GM12878 (cell line): ENCODE measurements around the gene GDA.

Source experiments
- ASH2L ChIP-seq: fragments of 300-600, 200-600 bp; sonication (generic); IDR thresholded peaks from 2 replicates; pipeline ENCODE4 v1.6.1; 2017; ENCODE audit warnings: low read depth, mild to moderate bottlenecking, borderline replicate concordance
- CEBPB ChIP-seq, 2 experiments: fragments of 150-350 bp in 1 of 2; IDR thresholded peaks; 2 replicates each; pipeline ENCODE4 v1.6.1; 2012 to 2014; ENCODE audit warnings: low read depth in 2 of 2, low read length in 2 of 2, borderline replicate concordance in 1 of 2, inconsistent platforms in 1 of 2
- E2F4 ChIP-seq: IDR thresholded peaks from 2 replicates; pipeline ENCODE4 v1.6.1; 2012; ENCODE audit warnings: low read depth, low read length, improper control_type of control experiment
- ESRRA ChIP-seq: IDR thresholded peaks from 2 replicates; pipeline ENCODE4 v1.6.1; 2012; ENCODE audit warnings: mild to moderate bottlenecking, low read length, improper control_type of control experiment
- JUNB ChIP-seq: IDR thresholded peaks from 2 replicates; pipeline ENCODE4 v1.6.1; 2016; ENCODE audit warnings: antibody characterized with exemption, mild to moderate bottlenecking
- NR2C2 ChIP-seq: IDR thresholded peaks from 2 replicates; pipeline ENCODE4 v1.6.1; 2011; ENCODE audit warnings: borderline replicate concordance, low read depth; ENCODE audit not compliant: control insufficient read depth, insufficient read length
- NRF1 ChIP-seq: conservative IDR thresholded peaks from 2 replicates; pipeline ENCODE4 v1.6.1; 2011; ENCODE audit warnings: mild to moderate bottlenecking, low read depth, low read length, improper control_type of control experiment
- POLR2AphosphoS5 ChIP-seq: IDR thresholded peaks from 2 replicates; pipeline ENCODE4 v1.6.1; 2011; ENCODE audit warnings: mild to moderate bottlenecking, low read length, inconsistent platforms
- RAD51 ChIP-seq: fragments of 450-650 bp; IDR thresholded peaks from 2 replicates; pipeline ENCODE4 v1.6.1; 2016; ENCODE audit warnings: moderate library complexity, mild to moderate bottlenecking, inconsistent platforms
- TCF7 ChIP-seq: IDR thresholded peaks from 2 replicates; pipeline ENCODE4 v1.6.1; 2014; ENCODE audit warnings: antibody characterized with exemption, borderline replicate concordance
- TF ChIP-seq, protein P1 (sequence below), 3 experiments: IDR thresholded peaks in 2 of 3; conservative IDR thresholded peaks in 1 of 3; 2 replicates each; pipeline ENCODE4 v1.5.1; 2011; ENCODE audit warnings: low read depth in 3 of 3, low read length in 3 of 3, mild to moderate bottlenecking in 3 of 3, control low read depth in 2 of 3, moderate library complexity in 2 of 3, inconsistent platforms in 1 of 3, mixed read lengths in 1 of 3; ENCODE audit not compliant: control insufficient read depth in 2 of 3, insufficient read depth in 1 of 3; ENCODE audit errors: extremely low read depth in 1 of 3
- TF ChIP-seq, protein P2 (sequence below): fragments of 450-650 bp; IDR thresholded peaks from 2 replicates; pipeline ENCODE4 v1.6.1; 2018; ENCODE audit warnings: borderline replicate concordance, mild to moderate bottlenecking; ENCODE audit not compliant: partially characterized antibody
- TF ChIP-seq, protein P3 (sequence below): fragments of 450-650 bp; formaldehyde crosslinking; IDR thresholded peaks from 2 replicates; pipeline ENCODE4 v1.4.0; 2022; ENCODE audit warnings: mild to moderate bottlenecking, moderate library complexity

DNA sequence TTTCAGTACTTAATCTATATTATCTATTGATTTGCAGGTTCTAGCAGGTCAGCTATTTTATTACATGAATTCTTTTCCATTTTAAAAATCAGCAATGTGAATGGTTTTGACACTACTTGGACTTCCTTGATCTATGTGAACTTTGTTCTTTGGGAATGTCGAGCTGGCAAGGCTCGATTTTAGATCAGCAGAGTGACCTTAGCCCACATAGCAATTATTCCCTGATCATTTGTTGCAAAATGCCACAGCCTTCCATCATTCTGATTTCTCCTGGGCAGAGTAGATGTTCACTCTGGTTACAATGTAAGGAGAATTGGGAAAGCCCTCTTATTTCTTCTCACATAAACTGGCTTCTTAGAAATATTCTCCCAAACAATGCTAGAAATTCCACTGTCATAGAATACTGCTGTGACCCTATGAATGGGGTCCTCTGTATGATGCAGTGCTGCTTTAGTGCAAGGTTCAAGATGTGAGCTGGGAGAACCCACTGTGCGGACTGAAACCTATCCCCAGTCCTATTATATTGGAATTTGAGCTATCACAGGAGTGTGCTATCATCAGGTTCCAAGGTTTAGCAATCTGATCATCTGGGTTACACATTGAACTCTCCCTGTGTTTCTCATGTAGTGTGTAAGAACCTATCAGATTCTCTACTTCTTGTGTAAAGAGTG, 15.7 kb upstream of the GDA start:
- TF ChIP-seq CEBPB (IDR thresholded peaks at IDR 0.05; ENCODE audit: borderline replicate concordance in 1 of 2, low read depth in 2 of 2, low read length in 2 of 2) = no peak
- no peak for TF ChIP-seq ESRRA
- TF ChIP-seq POLR2AphosphoS5 = no peak
- TF ChIP-seq ASH2L = no peak
- TF ChIP-seq NRF1 = no peak
- TF ChIP-seq, protein P1, sequence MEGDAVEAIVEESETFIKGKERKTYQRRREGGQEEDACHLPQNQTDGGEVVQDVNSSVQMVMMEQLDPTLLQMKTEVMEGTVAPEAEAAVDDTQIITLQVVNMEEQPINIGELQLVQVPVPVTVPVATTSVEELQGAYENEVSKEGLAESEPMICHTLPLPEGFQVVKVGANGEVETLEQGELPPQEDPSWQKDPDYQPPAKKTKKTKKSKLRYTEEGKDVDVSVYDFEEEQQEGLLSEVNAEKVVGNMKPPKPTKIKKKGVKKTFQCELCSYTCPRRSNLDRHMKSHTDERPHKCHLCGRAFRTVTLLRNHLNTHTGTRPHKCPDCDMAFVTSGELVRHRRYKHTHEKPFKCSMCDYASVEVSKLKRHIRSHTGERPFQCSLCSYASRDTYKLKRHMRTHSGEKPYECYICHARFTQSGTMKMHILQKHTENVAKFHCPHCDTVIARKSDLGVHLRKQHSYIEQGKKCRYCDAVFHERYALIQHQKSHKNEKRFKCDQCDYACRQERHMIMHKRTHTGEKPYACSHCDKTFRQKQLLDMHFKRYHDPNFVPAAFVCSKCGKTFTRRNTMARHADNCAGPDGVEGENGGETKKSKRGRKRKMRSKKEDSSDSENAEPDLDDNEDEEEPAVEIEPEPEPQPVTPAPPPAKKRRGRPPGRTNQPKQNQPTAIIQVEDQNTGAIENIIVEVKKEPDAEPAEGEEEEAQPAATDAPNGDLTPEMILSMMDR (IDR thresholded peaks at IDR 0.05 in 2 of 3, conservative IDR thresholded peaks at IDR 0.05 in 1 of 3; ENCODE audit: control insufficient read depth in 2 of 3, extremely low read depth in 1 of 3, insufficient read depth in 1 of 3, low read depth in 3 of 3, low read length in 3 of 3) = no peak
- no peak for TF ChIP-seq NR2C2
- TF ChIP-seq, protein P2, sequence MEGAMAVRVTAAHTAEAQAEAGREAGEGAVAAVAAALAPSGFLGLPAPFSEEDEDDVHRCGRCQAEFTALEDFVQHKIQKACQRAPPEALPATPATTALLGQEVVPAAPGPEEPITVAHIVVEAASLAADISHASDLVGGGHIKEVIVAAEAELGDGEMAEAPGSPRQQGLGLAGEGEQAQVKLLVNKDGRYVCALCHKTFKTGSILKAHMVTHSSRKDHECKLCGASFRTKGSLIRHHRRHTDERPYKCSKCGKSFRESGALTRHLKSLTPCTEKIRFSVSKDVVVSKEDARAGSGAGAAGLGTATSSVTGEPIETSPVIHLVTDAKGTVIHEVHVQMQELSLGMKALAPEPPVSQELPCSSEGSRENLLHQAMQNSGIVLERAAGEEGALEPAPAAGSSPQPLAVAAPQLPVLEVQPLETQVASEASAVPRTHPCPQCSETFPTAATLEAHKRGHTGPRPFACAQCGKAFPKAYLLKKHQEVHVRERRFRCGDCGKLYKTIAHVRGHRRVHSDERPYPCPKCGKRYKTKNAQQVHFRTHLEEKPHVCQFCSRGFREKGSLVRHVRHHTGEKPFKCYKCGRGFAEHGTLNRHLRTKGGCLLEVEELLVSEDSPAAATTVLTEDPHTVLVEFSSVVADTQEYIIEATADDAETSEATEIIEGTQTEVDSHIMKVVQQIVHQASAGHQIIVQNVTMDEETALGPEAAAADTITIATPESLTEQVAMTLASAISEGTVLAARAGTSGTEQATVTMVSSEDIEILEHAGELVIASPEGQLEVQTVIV = no peak
- no peak for TF ChIP-seq RAD51
- TF ChIP-seq E2F4 = no peak
- no peak for TF ChIP-seq JUNB
- TF ChIP-seq, protein P3, sequence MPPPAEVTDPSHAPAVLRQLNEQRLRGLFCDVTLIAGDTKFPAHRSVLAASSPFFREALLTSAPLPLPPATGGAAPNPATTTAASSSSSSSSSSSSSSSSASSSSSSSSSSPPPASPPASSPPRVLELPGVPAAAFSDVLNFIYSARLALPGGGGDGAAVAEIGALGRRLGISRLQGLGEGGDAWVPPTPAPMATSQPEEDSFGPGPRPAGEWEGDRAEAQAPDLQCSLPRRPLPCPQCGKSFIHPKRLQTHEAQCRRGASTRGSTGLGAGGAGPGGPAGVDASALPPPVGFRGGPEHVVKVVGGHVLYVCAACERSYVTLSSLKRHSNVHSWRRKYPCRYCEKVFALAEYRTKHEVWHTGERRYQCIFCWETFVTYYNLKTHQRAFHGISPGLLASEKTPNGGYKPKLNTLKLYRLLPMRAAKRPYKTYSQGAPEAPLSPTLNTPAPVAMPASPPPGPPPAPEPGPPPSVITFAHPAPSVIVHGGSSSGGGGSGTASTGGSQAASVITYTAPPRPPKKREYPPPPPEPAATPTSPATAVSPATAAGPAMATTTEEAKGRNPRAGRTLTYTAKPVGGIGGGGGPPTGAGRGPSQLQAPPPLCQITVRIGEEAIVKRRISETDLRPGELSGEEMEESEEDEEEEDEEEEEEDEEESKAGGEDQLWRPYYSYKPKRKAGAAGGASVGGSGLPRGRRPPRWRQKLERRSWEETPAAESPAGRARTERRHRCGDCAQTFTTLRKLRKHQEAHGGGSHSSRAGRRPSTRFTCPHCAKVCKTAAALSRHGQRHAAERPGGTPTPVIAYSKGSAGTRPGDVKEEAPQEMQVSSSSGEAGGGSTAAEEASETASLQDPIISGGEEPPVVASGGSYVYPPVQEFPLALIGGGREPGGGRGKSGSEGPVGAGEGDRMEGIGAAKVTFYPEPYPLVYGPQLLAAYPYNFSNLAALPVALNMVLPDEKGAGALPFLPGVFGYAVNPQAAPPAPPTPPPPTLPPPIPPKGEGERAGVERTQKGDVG (CRISPR knock-in tag) = no peak
- TF ChIP-seq TCF7 = no peak
